ENCODE measurements around the gene OBSL1.

The OBSL1 gene

GRCh38 chr2:219596954-219597551 lies 25.7 kb upstream of the OBSL1 start:
- no peak for DNase-seq

- no peak for DNase-seq
Measured at GRCh38 chr2:219595256-219595655, 23.9 kb upstream of the OBSL1 start.

- DNase-seq: no peak
Measured at GRCh38 chr2:219593154-219593553, 21.8 kb upstream of the OBSL1 start.

GRCh38 chr2:219592736-219593135 lies 21.4 kb upstream of the OBSL1 start:
- DNase-seq: no peak

GRCh38 chr2:219591091-219591490 lies 19.8 kb upstream of the OBSL1 start:
- DNase-seq: no peak

- no peak for DNase-seq
Measured at GRCh38 chr2:219581346-219581745, 10.0 kb upstream of the OBSL1 start.

- DNase-seq: no peak
Measured at GRCh38 chr2:219578811-219579613, 7.7 kb upstream of the OBSL1 start.

- DNase-seq: no peak
Measured at GRCh38 chr2:219576505-219577388, 5.4 kb upstream of the OBSL1 start.

GRCh38 chr2:219575566-219576504 lies 4.5 kb upstream of the OBSL1 start:
- DNase-seq: no peak

GRCh38 chr2:219574484-219575311 lies 3.4 kb upstream of the OBSL1 start:
- DNase-seq: no peak

- DNase-seq: no peak
Measured at GRCh38 chr2:219573166-219573565, 1.8 kb upstream of the OBSL1 start.

GRCh38 chr2:219572237-219573001 lies 1.1 kb upstream of the OBSL1 start, which contains the start of gene INHA:
INHA (plus strand) TSS chr2:219572310; CDS start chr2:219572375, 65 bp downstream.
- no peak for DNase-seq

- DNase-seq: no peak
Measured at GRCh38 chr2:219570924-219571310, 422 bp downstream of the OBSL1 start.

- no peak for DNase-seq
Measured at GRCh38 chr2:219570194-219570923, 980 bp downstream of the OBSL1 start.

GRCh38 chr2:219569635-219570034 lies 1.7 kb downstream of the OBSL1 start:
- DNase-seq: no peak

GRCh38 chr2:219569041-219569440 lies 2.3 kb downstream of the OBSL1 start:
- DNase-seq: no peak

GRCh38 chr2:219567791-219568361 lies 3.5 kb downstream of the OBSL1 start:
- DNase-seq: no peak

- no peak for DNase-seq
Measured at GRCh38 chr2:219567131-219567530, 4.2 kb downstream of the OBSL1 start.

- DNase-seq: no peak
Measured at GRCh38 chr2:219566640-219567039, 4.7 kb downstream of the OBSL1 start.

Data from CD4-positive, alpha-beta T cell treated with Interleukin-21 for 1 hour (primary cell).